ENCODE results near the gene SGF29.

- TF ChIP-seq CTCF (IDR thresholded peaks at IDR 0.05 in 4 of 5, conservative IDR thresholded peaks at IDR 0.05 in 1 of 5) (no peak), POLR2A (IDR thresholded peaks at IDR 0.05) (no peak)
Observed at GRCh38 chr16:28529124-28529523, 24.6 kb upstream of the SGF29 start.

All from gastrocnemius medialis (tissue), 4 donors.